Measurements from ENCODE around the gene ISL2.
A peak's percentile ranks its signal among the peaks of the same experiment; 100 is the strongest.

Gene ISL2

GRCh38 chr15:76335307-76336253 is 993 bp upstream of the ISL2 start:
- Mint-ChIP-seq H3K36me3 (ENCODE audit: low read depth) (peaks cover 3% of the 10 kb centered on the region), H3K27me3 (peaks cover 77% of the 10 kb centered on the region), H3K4me1 (ENCODE audit: low read depth) (peaks cover 46% of the 10 kb centered on the region), H3K9me3 (no peaks in the 10 kb centered on the region), H3K27ac (peak overlapping the region; percentile 36), H3K4me3 (peak overlapping the region; percentile 68)

DNA sequence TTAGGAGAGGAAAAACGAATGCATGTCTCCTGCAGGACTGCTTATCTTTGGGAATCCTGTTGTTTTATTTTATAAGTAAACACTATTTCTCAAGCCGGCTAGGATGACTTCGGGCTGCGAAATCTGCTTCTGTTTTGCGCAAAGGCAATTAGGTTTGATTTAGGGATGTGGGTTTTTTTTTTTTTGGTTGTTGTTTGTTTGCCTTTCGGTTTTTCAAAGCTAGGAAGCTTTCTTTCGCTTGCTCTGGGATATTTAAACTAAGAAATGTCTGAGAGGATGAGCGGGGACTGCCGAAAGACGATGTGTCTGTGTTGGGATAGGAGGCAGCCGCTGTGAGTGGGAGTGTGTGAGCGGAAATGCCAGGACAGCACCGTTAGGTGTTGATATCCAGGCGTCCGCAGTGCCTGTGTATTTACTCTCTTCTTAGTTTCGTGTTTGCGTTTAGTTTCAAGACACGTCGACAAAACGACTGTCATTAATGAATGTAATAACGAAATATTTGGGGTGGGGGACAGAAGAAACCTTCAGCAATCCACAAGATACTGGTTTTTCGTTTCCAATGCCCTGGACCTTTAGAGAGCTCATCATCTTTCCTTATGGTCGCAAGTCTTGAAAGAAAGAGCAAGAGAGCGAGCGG is 604 bp downstream of the ISL2 start:
- H3K27ac Mint-ChIP-seq: peak overlapping the region; percentile 7
- H3K4me3 Mint-ChIP-seq: peak overlapping the region; percentile 68
- peaks cover 3% of the 10 kb centered on the region for H3K36me3 Mint-ChIP-seq (ENCODE audit: low read depth)
- peaks cover 87% of the 10 kb centered on the region for H3K27me3 Mint-ChIP-seq
- no peaks in the 10 kb centered on the region for H3K9me3 Mint-ChIP-seq
- H3K4me1 Mint-ChIP-seq (ENCODE audit: low read depth): peaks cover 59% of the 10 kb centered on the region

DNA sequence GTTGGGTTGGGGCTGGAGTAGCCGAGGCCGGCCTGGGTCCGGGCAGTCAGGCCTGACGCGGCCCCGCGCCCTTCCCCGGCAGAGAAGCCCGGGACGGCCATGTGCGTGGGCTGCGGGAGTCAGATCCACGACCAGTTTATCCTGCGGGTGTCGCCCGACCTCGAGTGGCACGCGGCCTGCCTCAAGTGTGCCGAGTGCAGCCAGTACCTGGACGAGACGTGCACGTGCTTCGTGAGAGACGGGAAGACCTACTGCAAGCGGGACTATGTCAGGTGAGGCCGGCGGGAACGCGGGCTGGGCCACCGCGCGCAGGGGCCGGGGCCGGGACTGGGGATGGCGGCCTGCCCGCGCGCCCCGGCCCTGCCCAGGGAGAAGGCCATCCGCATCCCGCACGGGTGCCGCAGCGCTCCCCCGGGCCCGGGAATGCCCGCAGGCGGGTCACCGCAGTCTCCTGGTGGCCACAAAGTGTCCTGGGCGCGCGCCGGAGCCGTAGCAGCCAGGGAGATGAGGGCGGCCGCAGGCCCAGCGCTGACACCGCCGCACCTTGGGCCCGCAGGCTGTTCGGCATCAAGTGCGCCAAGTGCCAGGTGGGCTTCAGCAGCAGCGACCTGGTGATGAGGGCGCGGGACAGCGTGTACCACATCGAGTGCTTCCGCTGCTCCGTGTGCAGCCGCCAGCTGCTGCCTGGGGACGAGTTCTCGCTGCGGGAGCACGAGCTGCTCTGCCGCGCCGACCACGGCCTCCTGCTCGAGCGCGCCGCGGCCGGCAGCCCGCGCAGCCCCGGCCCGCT is 1.3 kb downstream of the ISL2 start:
- Mint-ChIP-seq H3K27ac (no peak overlapping the region), H3K4me3 (peak overlapping the region; percentile 68), H3K27me3 (peaks cover 82% of the 10 kb centered on the region), H3K4me1 (ENCODE audit: low read depth) (peaks cover 60% of the 10 kb centered on the region), H3K36me3 (ENCODE audit: low read depth) (peaks cover 3% of the 10 kb centered on the region), H3K9me3 (no peaks in the 10 kb centered on the region)

- Mint-ChIP-seq H3K27me3 (peaks cover 84% of the 10 kb centered on the region), H3K4me1 (ENCODE audit: low read depth) (peaks cover 60% of the 10 kb centered on the region), H3K27ac (peak overlapping the region; percentile 2), H3K9me3 (no peaks in the 10 kb centered on the region), H3K36me3 (ENCODE audit: low read depth) (peaks cover 3% of the 10 kb centered on the region), H3K4me3 (peak overlapping the region; percentile 84)
Observed at GRCh38 chr15:76338486-76339304, 2.1 kb downstream of the ISL2 start.

- H3K27me3 Mint-ChIP-seq: peaks cover 85% of the 10 kb centered on the region
- H3K4me3 Mint-ChIP-seq: peak overlapping the region; percentile 84
- peak overlapping the region; percentile 72 for H3K27ac Mint-ChIP-seq
- H3K9me3 Mint-ChIP-seq: no peaks in the 10 kb centered on the region
- peaks cover 60% of the 10 kb centered on the region for H3K4me1 Mint-ChIP-seq (ENCODE audit: low read depth)
- H3K36me3 Mint-ChIP-seq (ENCODE audit: low read depth): peaks cover 6% of the 10 kb centered on the region
Observed at GRCh38 chr15:76339305-76340197, 3.0 kb downstream of the ISL2 start.

- Mint-ChIP-seq H3K9me3 (no peaks in the 10 kb centered on the region), H3K4me3 (peak overlapping the region; percentile 84), H3K36me3 (ENCODE audit: low read depth) (peaks cover 6% of the 10 kb centered on the region), H3K27ac (peak overlapping the region; percentile 72), H3K27me3 (peaks cover 86% of the 10 kb centered on the region), H3K4me1 (ENCODE audit: low read depth) (peaks cover 58% of the 10 kb centered on the region)
Observed at GRCh38 chr15:76340198-76340802, 3.7 kb downstream of the ISL2 start.

DNA sequence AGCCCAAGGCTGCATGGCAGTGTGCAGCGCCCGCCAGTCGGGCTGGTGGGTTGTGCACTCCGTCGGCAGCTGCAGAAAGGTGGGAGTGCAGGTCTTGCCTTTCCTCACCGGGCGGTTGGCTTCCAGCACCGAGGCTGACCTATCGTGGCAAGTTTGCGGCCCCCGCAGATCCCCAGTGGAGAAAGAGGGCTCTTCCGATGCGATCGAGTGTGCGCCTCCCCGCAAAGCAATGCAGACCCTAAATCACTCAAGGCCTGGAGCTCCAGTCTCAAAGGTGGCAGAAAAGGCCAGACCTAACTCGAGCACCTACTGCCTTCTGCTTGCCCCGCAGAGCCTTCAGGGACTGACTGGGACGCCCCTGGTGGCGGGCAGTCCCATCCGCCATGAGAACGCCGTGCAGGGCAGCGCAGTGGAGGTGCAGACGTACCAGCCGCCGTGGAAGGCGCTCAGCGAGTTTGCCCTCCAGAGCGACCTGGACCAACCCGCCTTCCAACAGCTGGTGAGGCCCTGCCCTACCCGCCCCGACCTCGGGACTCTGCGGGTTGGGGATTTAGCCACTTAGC is 4.3 kb downstream of the ISL2 start:
- no peaks in the 10 kb centered on the region for H3K9me3 Mint-ChIP-seq
- H3K4me3 Mint-ChIP-seq: peak overlapping the region; percentile 84
- H3K4me1 Mint-ChIP-seq (ENCODE audit: low read depth): peaks cover 56% of the 10 kb centered on the region
- peaks cover 6% of the 10 kb centered on the region for H3K36me3 Mint-ChIP-seq (ENCODE audit: low read depth)
- peaks cover 86% of the 10 kb centered on the region for H3K27me3 Mint-ChIP-seq
- peak overlapping the region; percentile 26 for H3K27ac Mint-ChIP-seq

DNA sequence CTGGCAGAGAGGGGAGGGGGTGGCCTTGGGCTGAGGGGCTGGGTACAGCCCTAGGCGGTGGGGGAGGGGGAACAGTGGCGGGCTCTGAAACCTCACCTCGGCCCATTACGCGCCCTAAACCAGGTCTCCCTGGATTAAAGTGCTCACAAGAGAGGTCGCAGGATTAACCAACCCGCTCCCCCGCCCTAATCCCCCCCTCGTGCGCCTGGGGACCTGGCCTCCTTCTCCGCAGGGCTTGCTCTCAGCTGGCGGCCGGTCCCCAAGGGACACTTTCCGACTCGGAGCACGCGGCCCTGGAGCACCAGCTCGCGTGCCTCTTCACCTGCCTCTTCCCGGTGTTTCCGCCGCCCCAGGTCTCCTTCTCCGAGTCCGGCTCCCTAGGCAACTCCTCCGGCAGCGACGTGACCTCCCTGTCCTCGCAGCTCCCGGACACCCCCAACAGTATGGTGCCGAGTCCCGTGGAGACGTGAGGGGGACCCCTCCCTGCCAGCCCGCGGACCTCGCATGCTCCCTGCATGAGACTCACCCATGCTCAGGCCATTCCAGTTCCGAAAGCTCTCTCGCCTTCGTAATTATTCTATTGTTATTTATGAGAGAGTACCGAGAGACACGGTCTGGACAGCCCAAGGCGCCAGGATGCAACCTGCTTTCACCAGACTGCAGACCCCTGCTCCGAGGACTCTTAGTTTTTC is 4.9 kb downstream of the ISL2 start:
- Mint-ChIP-seq H3K4me1 (ENCODE audit: low read depth) (peaks cover 52% of the 10 kb centered on the region), H3K27me3 (peaks cover 83% of the 10 kb centered on the region), H3K9me3 (no peaks in the 10 kb centered on the region), H3K27ac (no peak overlapping the region), H3K36me3 (ENCODE audit: low read depth) (peaks cover 6% of the 10 kb centered on the region), H3K4me3 (peak overlapping the region; percentile 59)

DNA sequence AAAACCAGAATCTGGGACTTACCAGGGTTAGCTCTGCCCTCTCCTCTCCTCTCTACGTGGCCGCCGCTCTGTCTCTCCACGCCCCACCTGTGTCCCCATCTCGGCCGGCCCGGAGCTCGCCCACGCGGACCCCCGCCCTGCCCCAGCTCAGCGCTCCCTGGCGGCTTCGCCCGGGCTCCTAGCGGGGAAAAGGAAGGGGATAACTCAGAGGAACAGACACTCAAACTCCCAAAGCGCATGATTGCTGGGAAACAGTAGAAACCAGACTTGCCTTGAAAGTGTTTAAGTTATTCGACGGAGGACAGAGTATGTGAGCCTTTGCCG is 5.4 kb downstream of the ISL2 start:
- Mint-ChIP-seq H3K9me3 (no peaks in the 10 kb centered on the region), H3K36me3 (ENCODE audit: low read depth) (peaks cover 6% of the 10 kb centered on the region), H3K4me3 (peak overlapping the region; percentile 59), H3K4me1 (ENCODE audit: low read depth) (peaks cover 50% of the 10 kb centered on the region), H3K27ac (no peak overlapping the region), H3K27me3 (peaks cover 81% of the 10 kb centered on the region)

DNA sequence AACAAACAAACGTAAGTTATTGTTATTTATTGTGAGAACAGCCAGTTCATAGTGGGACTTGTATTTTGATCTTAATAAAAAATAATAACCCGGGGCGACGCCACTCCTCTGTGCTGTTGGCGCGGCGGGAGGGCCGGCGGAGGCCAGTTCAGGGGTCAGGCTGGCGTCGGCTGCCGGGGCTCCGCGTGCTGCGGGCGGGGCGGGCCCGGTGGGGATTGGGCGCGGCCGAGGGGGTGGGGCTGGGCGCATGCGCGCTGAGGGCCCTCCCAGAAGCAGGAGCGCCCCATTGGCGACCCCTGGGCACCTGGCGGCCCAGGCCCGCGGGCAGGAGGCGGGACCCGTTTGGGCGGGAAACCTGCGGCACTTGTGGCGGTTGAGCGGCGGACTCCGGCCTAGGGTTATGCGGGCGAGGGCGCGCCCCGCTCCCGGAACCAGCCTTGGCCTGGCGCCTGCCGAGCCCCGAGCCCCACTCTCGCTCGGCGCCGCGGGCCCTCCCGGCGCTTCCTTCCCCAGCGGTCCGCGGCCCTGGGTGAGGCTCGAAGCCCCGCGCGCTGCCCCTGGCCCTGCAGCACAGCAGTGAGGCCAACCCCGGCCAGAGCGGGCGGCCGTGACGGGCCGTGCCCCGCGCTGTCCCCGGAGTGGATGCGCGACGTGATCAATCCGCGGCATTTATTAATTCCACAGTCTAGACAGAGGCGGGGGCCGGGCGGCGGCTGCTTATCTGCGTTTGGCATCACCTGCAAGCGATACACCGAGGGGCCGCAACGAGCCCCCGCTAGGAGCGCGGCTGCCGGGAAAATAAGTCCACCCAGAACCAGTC is 6.0 kb downstream of the ISL2 start:
- Mint-ChIP-seq H3K27ac (no peak overlapping the region), H3K9me3 (no peaks in the 10 kb centered on the region), H3K27me3 (peaks cover 78% of the 10 kb centered on the region), H3K4me3 (peak overlapping the region; percentile 59), H3K4me1 (ENCODE audit: low read depth) (peaks cover 46% of the 10 kb centered on the region), H3K36me3 (ENCODE audit: low read depth) (peaks cover 7% of the 10 kb centered on the region)

GRCh38 chr15:76343313-76343996 is 6.9 kb downstream of the ISL2 start:
- Mint-ChIP-seq H3K27ac (no peak overlapping the region), H3K4me3 (no peak overlapping the region), H3K36me3 (ENCODE audit: low read depth) (peaks cover 15% of the 10 kb centered on the region), H3K27me3 (peaks cover 84% of the 10 kb centered on the region), H3K4me1 (ENCODE audit: low read depth) (peaks cover 45% of the 10 kb centered on the region), H3K9me3 (no peaks in the 10 kb centered on the region)
